Loucy (cell line): ENCODE results near the gene FAHD1.
A peak's percentile ranks its signal among the peaks of the same experiment; 100 is the strongest.

Experiments
- H2AFZ ChIP-seq: fragments of 200-600 bp; sonication (generic); 2 replicates; pipeline ENCODE4 v1.6.0; 2016; ENCODE audit warnings: antibody characterized with exemption, mild to moderate bottlenecking, low read length, moderate library complexity
- H3F3A ChIP-seq: fragments of 200-600 bp; 2 replicates; pipeline ENCODE4 v1.6.0; 2016; ENCODE audit warnings: antibody characterized with exemption, low read depth, mild to moderate bottlenecking
- H3K27me3 ChIP-seq: fragments of 200-600 bp; sonication (generic); 2 replicates; pipeline ENCODE4 v1.6.1; 2014; ENCODE audit warnings: low read length, mild to moderate bottlenecking; ENCODE audit not compliant: insufficient read depth, poor library complexity, severe bottlenecking
- H3K36me3 ChIP-seq: fragments of 200-600 bp; sonication (generic); 2 replicates; pipeline ENCODE4 v1.6.1; 2016; ENCODE audit warnings: low read length; ENCODE audit not compliant: insufficient read depth
- H3K4me1 ChIP-seq: fragments of 200-600 bp; sonication (generic); 2 replicates; pipeline ENCODE4 v1.5.1; 2014; ENCODE audit warnings: low read length, mild to moderate bottlenecking; ENCODE audit not compliant: insufficient read depth, poor library complexity, severe bottlenecking
- H3K4me2 ChIP-seq: fragments of 200-600 bp; sonication (generic); 2 replicates; pipeline ENCODE4 v1.6.0; 2014; ENCODE audit warnings: antibody characterized with exemption, low read length, low read depth, mild to moderate bottlenecking; ENCODE audit not compliant: poor library complexity, severe bottlenecking
- H3K4me3 ChIP-seq: fragments of 200-600 bp; sonication (generic); 2 replicates; pipeline ENCODE4 v1.5.1; 2014; ENCODE audit warnings: low read length, mild to moderate bottlenecking, mixed read lengths; ENCODE audit not compliant: poor library complexity, severe bottlenecking
- H3K79me2 ChIP-seq: fragments of 200-600 bp; sonication (generic); 2 replicates; pipeline ENCODE4 v1.6.1; 2014; ENCODE audit warnings: low read length; ENCODE audit not compliant: insufficient read depth
- H3K9ac ChIP-seq: fragments of 200-600 bp; sonication (generic); 2 replicates; pipeline ENCODE4 v1.6.0; 2014; ENCODE audit warnings: mild to moderate bottlenecking, low read depth, low read length, moderate library complexity; ENCODE audit not compliant: poor library complexity, severe bottlenecking
- H3K9me2 ChIP-seq: fragments of 200-600 bp; sonication (generic); replicated peaks from 2 replicates; pipeline ENCODE4 v1.6.1; 2016; ENCODE audit warnings: low read depth, low read length, mixed read lengths
- H3K9me3 ChIP-seq: fragments of 200-600 bp; sonication (generic); 2 replicates; pipeline ENCODE4 v1.6.1; 2014; ENCODE audit warnings: mild to moderate bottlenecking, antibody characterized with exemption, low read length, low read depth; ENCODE audit not compliant: insufficient read depth
- H4K20me1 ChIP-seq: fragments of 200-600 bp; sonication (generic); 2 replicates; pipeline ENCODE4 v1.6.0; 2014; ENCODE audit warnings: antibody characterized with exemption, low read length, mild to moderate bottlenecking; ENCODE audit not compliant: insufficient read depth, poor library complexity, severe bottlenecking
- EZH2phosphoT487 ChIP-seq: fragments of 200-600 bp; IDR thresholded peaks from 2 replicates; pipeline ENCODE4 v1.6.1; 2018; ENCODE audit warnings: antibody characterized with exemption, mild to moderate bottlenecking, moderate library complexity, borderline replicate concordance
- TF ChIP-seq, protein P1 (sequence below): fragments of 200-600 bp; sonication (generic); conservative IDR thresholded peaks from 2 replicates; pipeline ENCODE4 v1.5.1; 2014; ENCODE audit warnings: mild to moderate bottlenecking, antibody characterized with exemption, low read length

FAHD1 gene

DNA sequence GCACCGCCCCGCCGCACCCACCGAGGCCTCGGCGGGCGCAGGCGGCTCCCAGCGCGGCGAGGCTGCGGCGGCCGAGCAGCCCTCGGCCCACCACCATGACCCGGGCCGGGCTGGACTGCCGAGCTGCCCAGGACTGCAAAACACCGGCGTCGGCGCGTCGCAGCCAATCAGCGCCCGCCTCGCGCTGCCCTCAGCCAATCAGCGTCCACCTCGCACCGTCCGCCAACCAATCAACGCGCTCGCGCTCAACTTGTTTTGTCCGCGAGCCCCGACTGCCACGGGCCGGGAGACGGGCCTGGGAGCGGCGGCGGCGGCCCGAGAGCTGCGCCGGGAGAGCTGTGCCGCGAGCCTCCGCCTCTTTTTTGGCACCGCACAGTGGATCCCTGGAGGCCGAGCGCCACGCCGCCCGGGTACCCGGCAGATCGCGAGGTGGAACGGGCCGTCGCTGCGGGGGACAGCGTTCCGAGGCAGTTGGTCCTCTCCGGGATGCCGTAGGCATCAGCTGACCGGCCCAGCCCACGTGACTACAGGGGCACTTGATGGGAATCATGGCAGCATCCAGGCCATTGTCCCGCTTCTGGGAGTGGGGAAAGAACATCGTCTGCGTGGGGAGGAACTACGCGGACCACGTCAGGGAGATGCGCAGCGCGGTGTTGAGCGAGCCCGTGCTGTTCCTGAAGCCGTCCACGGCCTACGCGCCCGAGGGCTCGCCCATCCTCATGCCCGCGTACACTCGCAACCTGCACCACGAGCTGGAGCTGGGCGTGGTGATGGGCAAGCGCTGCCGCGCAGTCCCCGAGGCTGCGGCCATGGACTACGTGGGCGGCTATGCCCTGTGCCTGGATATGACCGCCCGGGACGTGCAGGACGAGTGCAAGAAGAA, at the start of gene FAHD1, which contains the start of gene HAGH:
FAHD1 (plus strand) TSS at position 516 of the 883 bp plus-strand sequence; CDS start at position 549, 33 bp downstream.
HAGH (minus strand) TSS at position 135 of the 883 bp plus-strand sequence; CDS start at position 97, 38 bp downstream.
- Histone ChIP-seq H4K20me1 (no peaks in the 10 kb centered on the region), H3F3A (no peaks in the 10 kb centered on the region), H3K79me2 (peaks cover 30% of the 10 kb centered on the region), H3K4me1 (peaks cover 3% of the 10 kb centered on the region), H3K9me3 (no peaks in the 10 kb centered on the region), H3K9me2 (no peaks in the 10 kb centered on the region), H2AFZ (peak within 1 kb of the TSS; percentile 93), H3K36me3 (no peaks in the 10 kb centered on the region), H3K27me3 (no peaks in the 10 kb centered on the region), H3K4me3 (peak within 1 kb of the TSS; percentile 91), H3K4me2 (peak within 1 kb of the TSS; percentile 81), H3K9ac (peak within 1 kb of the TSS; percentile 76)
- no peak for TF ChIP-seq EZH2phosphoT487
- TF ChIP-seq, protein P1, sequence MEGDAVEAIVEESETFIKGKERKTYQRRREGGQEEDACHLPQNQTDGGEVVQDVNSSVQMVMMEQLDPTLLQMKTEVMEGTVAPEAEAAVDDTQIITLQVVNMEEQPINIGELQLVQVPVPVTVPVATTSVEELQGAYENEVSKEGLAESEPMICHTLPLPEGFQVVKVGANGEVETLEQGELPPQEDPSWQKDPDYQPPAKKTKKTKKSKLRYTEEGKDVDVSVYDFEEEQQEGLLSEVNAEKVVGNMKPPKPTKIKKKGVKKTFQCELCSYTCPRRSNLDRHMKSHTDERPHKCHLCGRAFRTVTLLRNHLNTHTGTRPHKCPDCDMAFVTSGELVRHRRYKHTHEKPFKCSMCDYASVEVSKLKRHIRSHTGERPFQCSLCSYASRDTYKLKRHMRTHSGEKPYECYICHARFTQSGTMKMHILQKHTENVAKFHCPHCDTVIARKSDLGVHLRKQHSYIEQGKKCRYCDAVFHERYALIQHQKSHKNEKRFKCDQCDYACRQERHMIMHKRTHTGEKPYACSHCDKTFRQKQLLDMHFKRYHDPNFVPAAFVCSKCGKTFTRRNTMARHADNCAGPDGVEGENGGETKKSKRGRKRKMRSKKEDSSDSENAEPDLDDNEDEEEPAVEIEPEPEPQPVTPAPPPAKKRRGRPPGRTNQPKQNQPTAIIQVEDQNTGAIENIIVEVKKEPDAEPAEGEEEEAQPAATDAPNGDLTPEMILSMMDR = no peak

DNA sequence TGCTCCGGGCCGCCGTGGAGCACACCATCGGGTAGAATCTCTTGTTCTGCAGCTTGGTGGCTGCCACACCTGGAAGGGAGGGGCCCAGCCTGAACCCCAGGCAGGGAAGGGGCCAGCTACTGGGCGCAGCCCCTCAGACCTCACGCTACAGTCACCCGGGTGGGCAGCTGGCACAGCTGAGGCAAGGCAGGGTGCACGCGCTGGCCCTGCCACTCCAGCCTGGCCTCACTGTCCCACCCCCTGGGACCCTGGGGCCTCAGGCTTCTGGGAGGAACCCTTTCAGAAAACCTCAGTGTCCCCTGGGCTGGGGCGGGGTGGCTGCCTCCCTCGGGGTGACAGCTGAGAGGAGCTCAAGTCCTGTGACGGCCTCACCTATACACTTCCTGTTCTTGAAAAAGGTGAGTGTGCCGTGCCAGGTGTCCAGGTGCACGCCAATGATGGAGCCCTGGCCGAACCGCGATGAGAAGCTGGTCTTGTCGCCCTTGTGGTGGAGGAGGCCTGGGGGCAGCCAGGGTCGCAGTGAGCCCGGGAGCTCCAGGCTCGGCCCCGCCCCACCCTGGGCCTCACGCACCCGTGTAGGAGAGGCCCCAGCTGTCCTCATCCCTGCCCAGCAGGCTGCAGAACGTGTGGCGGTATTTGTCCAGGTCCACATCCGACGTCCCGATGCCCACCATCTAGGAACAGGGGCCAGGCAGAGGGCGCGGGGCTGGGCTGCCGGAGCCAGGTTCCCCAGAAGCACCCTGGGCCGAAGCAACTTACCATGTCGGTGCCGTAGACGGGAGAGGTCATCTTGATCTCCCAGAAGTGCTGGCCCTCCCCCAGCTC, 49.4 kb upstream of the FAHD1 start:
- Histone ChIP-seq H3F3A (no peaks in the 10 kb centered on the region), H3K9ac (no peak overlapping the region), H3K27me3 (no peaks in the 10 kb centered on the region), H3K79me2 (peaks cover 34% of the 10 kb centered on the region), H3K4me3 (no peak overlapping the region), H3K4me2 (no peak overlapping the region), H3K9me2 (no peaks in the 10 kb centered on the region), H2AFZ (no peak overlapping the region), H3K4me1 (no peaks in the 10 kb centered on the region), H4K20me1 (peaks cover 12% of the 10 kb centered on the region), H3K36me3 (no peaks in the 10 kb centered on the region), H3K9me3 (no peaks in the 10 kb centered on the region)
- TF ChIP-seq EZH2phosphoT487 = no peak
- TF ChIP-seq, protein P1 = no peak

DNA sequence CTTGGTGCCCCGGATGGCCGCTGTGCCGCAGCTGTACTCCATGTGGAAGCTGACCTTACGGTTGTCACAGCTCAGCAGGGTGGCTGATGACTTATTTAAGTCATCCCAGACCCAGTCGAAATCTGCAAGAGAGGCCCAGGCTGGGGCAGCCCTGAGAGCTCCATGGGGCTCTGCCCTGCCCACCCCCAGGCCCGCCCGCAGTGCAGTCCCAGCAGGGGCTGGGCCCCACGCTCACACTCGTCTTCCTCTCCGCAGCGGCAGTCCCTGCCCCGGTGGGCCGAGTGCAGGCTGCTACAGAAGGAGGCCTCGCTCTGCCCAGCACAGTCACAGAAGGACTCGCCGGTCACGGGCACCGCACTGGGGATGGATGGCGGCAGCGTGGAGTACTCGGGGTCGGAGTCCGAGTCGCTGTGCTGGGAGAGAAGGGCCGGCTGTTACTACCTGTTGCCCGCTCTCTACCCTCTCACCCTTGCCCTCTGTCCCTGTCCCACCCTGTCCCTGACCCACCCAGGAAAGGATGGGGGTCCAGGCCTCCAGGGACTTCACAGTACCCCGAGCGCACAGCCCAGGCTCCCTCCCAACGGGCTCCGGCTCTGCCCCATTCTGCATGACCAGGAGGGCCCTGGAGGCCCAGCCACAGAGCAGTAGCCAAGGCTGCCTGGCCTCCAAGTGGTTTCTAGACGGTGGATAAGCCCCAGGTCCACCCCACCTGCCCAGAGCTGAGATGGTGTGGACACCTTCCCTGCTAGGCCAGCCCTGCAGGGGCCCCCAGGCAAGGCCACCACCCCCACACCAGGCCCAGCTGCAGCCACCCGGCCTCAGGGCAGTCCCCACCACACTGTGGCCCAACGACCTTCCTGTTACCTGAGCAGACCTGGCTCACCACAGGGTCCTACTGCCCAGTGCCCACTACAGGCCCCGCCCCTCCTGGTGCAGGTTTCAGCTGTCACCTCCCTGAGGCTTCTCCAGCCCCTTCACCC, 48.5 kb upstream of the FAHD1 start:
- H3F3A ChIP-seq = no peaks in the 10 kb centered on the region

More for the DNA sequence above, 48.5 kb upstream of the FAHD1 start:
- H3K4me3 ChIP-seq = no peak overlapping the region
- peaks cover 12% of the 10 kb centered on the region for H4K20me1 ChIP-seq
- no peak overlapping the region for H2AFZ ChIP-seq
- H3K9me3 ChIP-seq = no peaks in the 10 kb centered on the region
- peaks cover 38% of the 10 kb centered on the region for H3K79me2 ChIP-seq
- no peaks in the 10 kb centered on the region for H3K27me3 ChIP-seq
- no peak overlapping the region for H3K9ac ChIP-seq
- H3K9me2 ChIP-seq = no peaks in the 10 kb centered on the region
- no peaks in the 10 kb centered on the region for H3K36me3 ChIP-seq
- no peaks in the 10 kb centered on the region for H3K4me1 ChIP-seq
- no peak for TF ChIP-seq EZH2phosphoT487
- TF ChIP-seq, protein P1 = no peak
- no peak overlapping the region for H3K4me2 ChIP-seq
